Measurements from ENCODE around the gene ARL1.
"Not testable (repeated sequence)": the region's sequence is repeated elsewhere in the genome, so short reads cannot be mapped to it uniquely, and the experiment has no call there.

Gene ARL1

GRCh38 chr12:101424620-101425019 lies 17.0 kb upstream of the ARL1 start:
- no peak for DNase-seq (ENCODE audit: low read depth)
- no peak overlapping the region for H3K4me3 ChIP-seq (ENCODE audit: low read length)
- no peak for TF ChIP-seq CTCF (conservative IDR thresholded peaks at IDR 0.05; ENCODE audit: low read depth, low read length)

GRCh38 chr12:101422066-101422465 lies 14.5 kb upstream of the ARL1 start:
- not testable (repeated sequence) for H3K4me3 ChIP-seq (ENCODE audit: low read length); DNase-seq (ENCODE audit: low read depth)

GRCh38 chr12:101415228-101415627 lies 7.7 kb upstream of the ARL1 start:
- TF ChIP-seq CTCF (conservative IDR thresholded peaks at IDR 0.05; ENCODE audit: low read depth, low read length): no peak
- H3K4me3 ChIP-seq (ENCODE audit: low read length): no peak overlapping the region
- DNase-seq (ENCODE audit: low read depth): no peak

- H3K4me3 ChIP-seq (ENCODE audit: low read length): no peak overlapping the region
- peak; percentile 51 for TF ChIP-seq CTCF (conservative IDR thresholded peaks at IDR 0.05; ENCODE audit: low read depth, low read length)
- DNase-seq (ENCODE audit: low read depth): no peak
Measured at GRCh38 chr12:101414533-101415119, 7.1 kb upstream of the ARL1 start.

GRCh38 chr12:101410169-101410568 lies 2.6 kb upstream of the ARL1 start:
- not testable (repeated sequence) for DNase-seq (ENCODE audit: low read depth); H3K4me3 ChIP-seq (ENCODE audit: low read length)

- peak overlapping the region; percentile 95 for H3K4me3 ChIP-seq (ENCODE audit: low read length)
- TF ChIP-seq CTCF (conservative IDR thresholded peaks at IDR 0.05; ENCODE audit: low read depth, low read length): no peak
- no peak for DNase-seq (ENCODE audit: low read depth)
Measured at GRCh38 chr12:101407049-101407435, 530 bp downstream of the ARL1 start.

GRCh38 chr12:101391181-101391580 lies 16.4 kb downstream of the ARL1 start:
- not testable (repeated sequence) for DNase-seq (ENCODE audit: low read depth); H3K4me3 ChIP-seq (ENCODE audit: low read length)

- H3K4me3 ChIP-seq (ENCODE audit: low read length): no peak overlapping the region
- no peak for TF ChIP-seq CTCF (conservative IDR thresholded peaks at IDR 0.05; ENCODE audit: low read depth, low read length)
- no peak for DNase-seq (ENCODE audit: low read depth)
Measured at GRCh38 chr12:101379149-101379548, 28.4 kb downstream of the ARL1 start.

GRCh38 chr12:101375573-101375972 lies 32.0 kb downstream of the ARL1 start:
- no peak for TF ChIP-seq CTCF (conservative IDR thresholded peaks at IDR 0.05; ENCODE audit: low read depth, low read length)
- H3K4me3 ChIP-seq (ENCODE audit: low read length): no peak overlapping the region
- DNase-seq (ENCODE audit: low read depth): no peak

All from retinal pigment epithelial cell (primary cell).